ENCODE measurements around the gene DSCAM.

Gene DSCAM

DNA sequence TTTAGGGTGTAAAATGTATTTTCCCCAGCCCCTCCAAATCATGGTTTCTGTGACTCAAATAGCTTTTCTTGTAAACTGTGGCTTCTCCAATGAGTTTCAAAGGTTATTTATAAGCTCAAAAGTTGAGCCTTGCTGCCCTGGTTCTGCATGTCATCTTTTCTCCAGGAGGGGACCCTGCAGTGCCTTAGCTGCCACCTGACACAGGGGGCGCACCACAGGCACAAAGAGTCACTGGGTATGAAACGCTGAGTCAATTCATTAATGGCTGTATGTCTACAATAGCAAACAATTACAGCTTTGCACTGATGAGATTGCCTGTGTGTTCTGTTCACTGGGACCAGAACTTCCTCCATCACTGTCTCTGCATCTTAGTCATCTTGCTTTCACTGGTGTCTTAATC is 878.9 kb downstream of the DSCAM start:
- DNase-seq = no peak

DNA sequence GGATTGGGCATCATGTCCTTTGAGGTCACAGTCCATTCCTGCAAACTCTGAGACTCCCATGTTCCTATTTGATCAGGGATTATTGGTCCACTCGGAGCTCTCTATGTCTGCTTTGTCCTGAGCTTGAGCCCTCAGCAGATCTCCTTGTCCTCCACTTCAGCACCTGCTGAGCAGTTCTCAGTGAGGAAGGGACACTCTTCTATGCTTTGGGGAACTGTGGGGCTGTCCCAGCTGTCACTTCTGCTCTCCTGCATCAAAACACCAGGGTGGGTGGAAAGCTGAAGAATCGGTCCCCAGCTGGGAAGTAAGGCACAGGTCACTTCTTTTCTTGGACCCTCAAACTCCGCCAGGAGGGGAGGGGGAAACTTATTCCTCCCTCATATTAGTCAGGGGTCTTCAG is 880.2 kb downstream of the DSCAM start:
- DNase-seq = no peak

- DNase-seq = no peak
Observed at GRCh38 chr21:39965026-39965425, 881.9 kb downstream of the DSCAM start.

GRCh38 chr21:39961251-39961650 is 885.7 kb downstream of the DSCAM start:
- no peak for DNase-seq

Measured in activated naive CD4-positive, alpha-beta T cell treated with anti-CD3 and anti-CD28 coated beads, Interleukin-2, amount 50 U/mL, for 16 hours (primary cell).